HepG2 (cell line): ENCODE data around the gene PHF13. TPM values are rescaled to one million over a fixed set of nuclear protein-coding genes. Genes with fewer than 3 reads are reported as not detected.

Experiments used
- AGO1 ChIP-seq: fragments of 200-400 bp; formaldehyde crosslinking; IDR thresholded peaks from 2 replicates; pipeline ENCODE4 v1.6.1; 2017; ENCODE audit warnings: mild to moderate bottlenecking, low read depth, low read length, moderate library complexity; ENCODE audit not compliant: poor library complexity, severe bottlenecking
- ATF7-NPFF ChIP-seq: sonication (generic); formaldehyde crosslinking; IDR thresholded peaks from 2 replicates; pipeline ENCODE4 v1.8.1; 2023; ENCODE audit warnings: mild to moderate bottlenecking, low read depth, missing genetic modification reagents, moderate library complexity
- BRD4 ChIP-seq: sonication (generic); formaldehyde crosslinking; IDR thresholded peaks from 2 replicates; pipeline ENCODE4 v1.4.0; 2020; ENCODE audit warnings: missing genetic modification reagents
- ELF3 ChIP-seq: IDR thresholded peaks from 2 replicates; pipeline ENCODE4 v1.6.1; 2016; ENCODE audit warnings: missing genetic modification reagents, missing compliant biosample characterization
- FIP1L1 ChIP-seq: fragments of 200-400 bp; formaldehyde crosslinking; IDR thresholded peaks from 2 replicates; pipeline ENCODE4 v1.6.1; 2018; ENCODE audit warnings: low read depth, mild to moderate bottlenecking, low read length, moderate library complexity, borderline replicate concordance; ENCODE audit not compliant: insufficient read depth
- HES4 ChIP-seq: sonication (generic); formaldehyde crosslinking; IDR thresholded peaks from 2 replicates; pipeline ENCODE4 v1.9.0; 2021; ENCODE audit warnings: mild to moderate bottlenecking, missing genetic modification reagents, borderline replicate concordance
- JDP2 ChIP-seq: sonication (generic); formaldehyde crosslinking; IDR thresholded peaks from 2 replicates; pipeline ENCODE4 v1.8.1; 2022; ENCODE audit warnings: missing genetic modification reagents, borderline replicate concordance
- NFAT5 ChIP-seq: sonication (generic); formaldehyde crosslinking; IDR thresholded peaks from 2 replicates; pipeline ENCODE4 v1.4.0; 2020; ENCODE audit warnings: missing genetic modification reagents
- PAF1 ChIP-seq: IDR thresholded peaks from 2 replicates; pipeline ENCODE4 v1.6.1; 2016; ENCODE audit warnings: missing genetic modification reagents, missing compliant biosample characterization
- PPARG ChIP-seq: conservative IDR thresholded peaks from 2 replicates; pipeline ENCODE4 v1.6.1; 2016; ENCODE audit warnings: missing biosample characterization, missing genetic modification reagents
- RARA ChIP-seq: IDR thresholded peaks from 2 replicates; pipeline ENCODE4 v1.6.1; 2016; ENCODE audit warnings: missing genetic modification reagents, missing compliant biosample characterization
- RFX3 ChIP-seq: IDR thresholded peaks from 2 replicates; pipeline ENCODE4 v1.6.1; 2016; ENCODE audit warnings: missing biosample characterization, missing genetic modification reagents
- RNF2 ChIP-seq: fragments of 450-650 bp; conservative IDR thresholded peaks from 2 replicates; pipeline ENCODE4 v1.6.1; 2016; ENCODE audit warnings: low read depth
- SIX1 ChIP-seq: sonication (generic); formaldehyde crosslinking; IDR thresholded peaks from 2 replicates; pipeline ENCODE4 v1.4.0; 2020; ENCODE audit warnings: missing genetic modification reagents, borderline replicate concordance
- SOX5 ChIP-seq: IDR thresholded peaks from 2 replicates; pipeline ENCODE4 v1.6.1; 2016; ENCODE audit warnings: borderline replicate concordance
- TAF15 ChIP-seq: fragments of 200-400 bp; formaldehyde crosslinking; IDR thresholded peaks from one replicate; pipeline ENCODE4 v1.6.1; 2018; ENCODE audit warnings: mild to moderate bottlenecking, low read depth, low read length; ENCODE audit not compliant: poor library complexity, severe bottlenecking
- U2AF1 ChIP-seq: fragments of 200-400 bp; formaldehyde crosslinking; optimal IDR thresholded peaks from 2 replicates; pipeline ENCODE3; 2017; ENCODE audit warnings: mild to moderate bottlenecking, low read depth, low read length
- ZNF17 ChIP-seq: sonication (generic); formaldehyde crosslinking; IDR thresholded peaks from 2 replicates; pipeline ENCODE4 v1.5.0; 2020; ENCODE audit warnings: mild to moderate bottlenecking, missing genetic modification reagents
- ZNF234 ChIP-seq: sonication (generic); formaldehyde crosslinking; conservative IDR thresholded peaks from 2 replicates; pipeline ENCODE4 v1.5.1; 2020; ENCODE audit warnings: mild to moderate bottlenecking, missing genetic modification reagents
- ZNF414 ChIP-seq: sonication (generic); formaldehyde crosslinking; IDR thresholded peaks from 2 replicates; pipeline ENCODE4 v1.5.0; 2020; ENCODE audit warnings: missing genetic modification reagents
- ZNF546 ChIP-seq: sonication (generic); formaldehyde crosslinking; conservative IDR thresholded peaks from 2 replicates; pipeline ENCODE4 v1.8.1; 2023; ENCODE audit warnings: mild to moderate bottlenecking, missing genetic modification reagents
- ZNF598 ChIP-seq: sonication (generic); formaldehyde crosslinking; IDR thresholded peaks from 2 replicates; pipeline ENCODE4 v1.5.1; 2020; ENCODE audit warnings: mild to moderate bottlenecking, missing genetic modification reagents, borderline replicate concordance
- ZNF674 ChIP-seq: sonication (generic); formaldehyde crosslinking; IDR thresholded peaks from 2 replicates; pipeline ENCODE4 v1.5.0; 2020; ENCODE audit warnings: low read depth, mild to moderate bottlenecking, missing genetic modification reagents
- ZNF790 ChIP-seq: sonication (generic); formaldehyde crosslinking; IDR thresholded peaks from 2 replicates; pipeline ENCODE4 v1.8.0; 2022; ENCODE audit warnings: missing genetic modification reagents, mild to moderate bottlenecking, borderline replicate concordance
- ZSCAN31 ChIP-seq: sonication (generic); formaldehyde crosslinking; IDR thresholded peaks from 2 replicates; pipeline ENCODE4 v1.5.0; 2020; ENCODE audit warnings: low read depth, mild to moderate bottlenecking, missing genetic modification reagents
- polyA plus RNA-seq, 8 experiments: library from polyadenylated mRNA; depleted of rRNA in 3 of 8; stranded (reverse) in 7 of 8; unstranded in 1 of 8; fragments of >200 nt; fragmentation: Illumina TruSeq in 4 of 8; extraction: Trizol in 4 of 8; gene quantifications; 2 replicates each; pipeline versions ENCODE4 v1.2.1 to v1.2.3, GENCODE V29; 2011 to 2016; ENCODE audit warnings: low read depth in 4 of 8, missing spikeins in 1 of 8, mixed read lengths in 1 of 8; ENCODE audit not compliant: insufficient read depth in 1 of 8
- total RNA-seq, 5 experiments: library from RNA; depleted of rRNA; stranded (reverse); fragments of >200 nt; fragmentation: Illumina TruSeq; extraction: Trizol; gene quantifications; 2 replicates each; pipeline ENCODE4 v1.2.3, GENCODE V29; 2016; ENCODE audit warnings: low read depth in 1 of 5

PHF13 gene
- total and polyA plus RNA-seq, 2 of the 13 experiments (the other 11 are each of a cell fraction or from before 2014, with no cell fraction given): 4.7 to 7.4 TPM

GRCh38 chr1:6601049-6601922 lies 12.2 kb upstream of the PHF13 start (continued):
- TF ChIP-seq ZNF674 (CRISPR knock-in tag) (no peak), ZNF414 (CRISPR knock-in tag) (no peak), BRD4 (CRISPR knock-in tag) (no peak), ZNF790 (CRISPR knock-in tag) (peak; percentile 71; the same call in 1 of the 2 replicates), SIX1 (CRISPR knock-in tag) (no peak), TAF15 (no peak), RFX3 (CRISPR knock-in tag) (no peak), ATF7-NPFF (no peak), RARA (CRISPR knock-in tag) (no peak; the same call in 1 of the 2 replicates), ZNF598 (CRISPR knock-in tag) (no peak), PAF1 (CRISPR knock-in tag) (no peak), ELF3 (CRISPR knock-in tag) (0 out of 2 replicates have a peak, but pooled peaks have one; percentile 40), FIP1L1 (no peak), PPARG (no peak), NFAT5 (no peak), SOX5 (CRISPR knock-in tag) (peak; percentile 28; the same call in 1 of the 2 replicates), HES4 (CRISPR knock-in tag) (no peak; the same call in 1 of the 2 replicates), ZSCAN31 (CRISPR knock-in tag) (no peak), ZNF17 (CRISPR knock-in tag) (no peak), U2AF1 (no peak), RNF2 (no peak), AGO1 (no peak), JDP2 (no peak), ZNF546 (no peak), ZNF234 (CRISPR knock-in tag) (no peak)
